GDM1 (cell line): ENCODE measurements around the gene SNF8.

Experiments used
- DNase-seq: peaks from one replicate; lab custom pipeline; 2025; lab: John Stamatoyannopoulos, UW

The SNF8 gene

GRCh38 chr17:48890086-48890485 is 54.6 kb downstream of the SNF8 start:
- no peak for DNase-seq

GRCh38 chr17:48883171-48883570 is 61.5 kb downstream of the SNF8 start:
- DNase-seq, result no peak

GRCh38 chr17:48882272-48882671 is 62.4 kb downstream of the SNF8 start:
- no peak for DNase-seq
